Pancreas (tissue), 10 donors: ENCODE data around the gene EEF1G. TPM values are rescaled to one million over a fixed set of nuclear protein-coding genes. Genes with fewer than 3 reads are reported as not detected.
A peak's percentile ranks its signal among the peaks of the same experiment; 100 is the strongest.
"Not testable (repeated sequence)": the region's sequence is repeated elsewhere in the genome, so short reads cannot be mapped to it uniquely, and the experiment has no call there.

Experiments
- ATAC-seq, 4 donors: fragments of 200-7000 bp; cut with Tn5 transposase; one replicate each; pipeline versions ENCODE4 v1.8.0 to v1.9.1; 2020; ENCODE audit warnings: mild to moderate bottlenecking in 4 of 4, moderate library complexity in 4 of 4
- DNase-seq, 6 donors: peaks; one replicate each; pipeline ENCODE4 v3.0.0-alpha.2; 2020
- FAIRE-seq: peaks from 2 replicates; lab custom pipeline; 2012; peaks lifted over from hg19 to GRCh38; lab: Jason Lieb, UNC
- H3K27ac ChIP-seq, 4 donors: fragments of 200-600 bp; sonication (generic); 1 replicate in 3 of 4; 2 replicates in 1 of 4; pipeline versions ENCODE4 v1.5.0 to v1.8.0; 2020
- H3K27me3 ChIP-seq, 4 donors: fragments of 200-600 bp; one replicate each; pipeline ENCODE4 v1.8.0; 2021
- H3K36me3 ChIP-seq, 3 donors: fragments of 200-600 bp; sonication (generic) in 1 of 3; one replicate each; pipeline versions ENCODE4 v1.5.0 to v1.8.0; 2020 to 2021
- H3K4me1 ChIP-seq, 3 donors: fragments of 200-600 bp; one replicate each; pipeline ENCODE4 v1.8.0; 2021
- H3K4me3 ChIP-seq, 4 donors: fragments of 200-600 bp; sonication (generic) in 2 of 4; one replicate each; pipeline versions ENCODE4 v1.5.0 to v1.8.0; 2020 to 2021
- H3K9me3 ChIP-seq, 4 donors: fragments of 200-600 bp; one replicate each; pipeline ENCODE4 v1.8.0; 2021
- WGBS, 2 donors: extraction: QIAGEN DNeasy Blood & Tissue Kit; methylation state at CpG; one replicate each; pipeline ENCODE4 v1.1.7; 2013; 5-methylcytosine and 5-hydroxymethylcytosine counted together
- intact Hi-C, 3 donors: fragments of 100-400 bp; cut with DNase I; formaldehyde crosslinking; loops; one replicate each; pipeline versions ENCODE4 v1.11.1 to v1.14.2; 2022
- polyA plus RNA-seq, 2 donors: library from polyadenylated mRNA; stranded (reverse); fragments of 200-250 nt; gene quantifications; one replicate each; pipeline ENCODE4 v1.2.3, GENCODE V29; 2013
- total RNA-seq, 6 donors: library from RNA; stranded (reverse); fragmentation: NEBNext Ultra II Directional in 4 of 6; extraction: Animal tissue kit (Norgen Biotek cat#: 25700) in 4 of 6; gene quantifications; one replicate each; pipeline versions ENCODE4 v1.2.1 to v1.2.4, GENCODE V29; 2021 to 2023
- TF ChIP-seq, protein P1 (sequence below), 4 donors: fragments of 200-600 bp; sonication (generic) in 3 of 4; IDR thresholded peaks; one replicate each; pipeline versions ENCODE4 v1.5.0 to v1.8.0; 2021; ENCODE audit warnings: antibody characterized with exemption in 4 of 4
- donor health status: healthy with polysubstance abuse.
- donor health status: DM: no; HTN: no; CAD: no; lungs with moderate emphysema.
- donor health status: DM: no; HTN: no; CAD: no.
- donor health status: control.
- donor health status: control.
- donor health status: Bipolar disorder and iron deficiency.
- donor health status: DM: yes; HTN: yes; CAD: no.
- donor health status: DM: no; HTN: no; CAD: no.
- donor health status: DM: no; HTN: no; CAD: no.
- donor health status: DM: yes; HTN: yes; CAD: no.

The EEF1G gene
- total and polyA plus RNA-seq, 8 donors: 630 to 1,171 (median 915) TPM

DNA sequence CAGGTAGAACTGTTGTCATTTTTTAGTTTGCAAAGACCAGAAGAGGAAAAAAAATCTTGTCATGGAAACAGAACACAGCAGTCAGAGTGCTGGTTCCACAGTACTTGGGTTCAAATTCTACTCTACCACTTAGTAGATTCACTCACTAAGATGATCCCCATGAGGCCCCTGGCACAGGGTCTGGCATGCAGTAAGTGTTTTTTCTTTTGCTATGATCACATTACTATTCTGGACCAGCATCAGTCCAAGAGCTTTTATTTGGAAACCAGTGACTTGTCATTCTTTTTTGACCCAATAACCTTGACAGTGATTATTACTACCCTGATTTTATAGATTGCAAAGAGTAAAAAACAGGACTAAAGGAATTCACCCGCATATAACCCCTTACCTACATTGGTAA lies 4.1 kb downstream of the EEF1G start:
- 80 to 81% methylated on average over 1 of the region's 1 CpG for WGBS, 2 donors
- Histone ChIP-seq H3K4me1 (peaks cover 6 to 13% (median 8%) of the 10 kb centered on the region in 3 donors), H3K36me3 (peaks cover 7 to 52% (median 20%) of the 10 kb centered on the region in 3 donors), H3K4me3 (no peak overlapping the region), H3K27ac (no peak overlapping the region), H3K9me3 (no peaks in the 10 kb centered on the region), H3K27me3 (no peaks in the 10 kb centered on the region)
- TF ChIP-seq, protein P1, sequence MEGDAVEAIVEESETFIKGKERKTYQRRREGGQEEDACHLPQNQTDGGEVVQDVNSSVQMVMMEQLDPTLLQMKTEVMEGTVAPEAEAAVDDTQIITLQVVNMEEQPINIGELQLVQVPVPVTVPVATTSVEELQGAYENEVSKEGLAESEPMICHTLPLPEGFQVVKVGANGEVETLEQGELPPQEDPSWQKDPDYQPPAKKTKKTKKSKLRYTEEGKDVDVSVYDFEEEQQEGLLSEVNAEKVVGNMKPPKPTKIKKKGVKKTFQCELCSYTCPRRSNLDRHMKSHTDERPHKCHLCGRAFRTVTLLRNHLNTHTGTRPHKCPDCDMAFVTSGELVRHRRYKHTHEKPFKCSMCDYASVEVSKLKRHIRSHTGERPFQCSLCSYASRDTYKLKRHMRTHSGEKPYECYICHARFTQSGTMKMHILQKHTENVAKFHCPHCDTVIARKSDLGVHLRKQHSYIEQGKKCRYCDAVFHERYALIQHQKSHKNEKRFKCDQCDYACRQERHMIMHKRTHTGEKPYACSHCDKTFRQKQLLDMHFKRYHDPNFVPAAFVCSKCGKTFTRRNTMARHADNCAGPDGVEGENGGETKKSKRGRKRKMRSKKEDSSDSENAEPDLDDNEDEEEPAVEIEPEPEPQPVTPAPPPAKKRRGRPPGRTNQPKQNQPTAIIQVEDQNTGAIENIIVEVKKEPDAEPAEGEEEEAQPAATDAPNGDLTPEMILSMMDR (IDR thresholded peaks at IDR 0.05): no peak
- DNase-seq (no peak), FAIRE-seq (no peak), ATAC-seq (no peak)
- intact Hi-C loops: no loop called here

DNA sequence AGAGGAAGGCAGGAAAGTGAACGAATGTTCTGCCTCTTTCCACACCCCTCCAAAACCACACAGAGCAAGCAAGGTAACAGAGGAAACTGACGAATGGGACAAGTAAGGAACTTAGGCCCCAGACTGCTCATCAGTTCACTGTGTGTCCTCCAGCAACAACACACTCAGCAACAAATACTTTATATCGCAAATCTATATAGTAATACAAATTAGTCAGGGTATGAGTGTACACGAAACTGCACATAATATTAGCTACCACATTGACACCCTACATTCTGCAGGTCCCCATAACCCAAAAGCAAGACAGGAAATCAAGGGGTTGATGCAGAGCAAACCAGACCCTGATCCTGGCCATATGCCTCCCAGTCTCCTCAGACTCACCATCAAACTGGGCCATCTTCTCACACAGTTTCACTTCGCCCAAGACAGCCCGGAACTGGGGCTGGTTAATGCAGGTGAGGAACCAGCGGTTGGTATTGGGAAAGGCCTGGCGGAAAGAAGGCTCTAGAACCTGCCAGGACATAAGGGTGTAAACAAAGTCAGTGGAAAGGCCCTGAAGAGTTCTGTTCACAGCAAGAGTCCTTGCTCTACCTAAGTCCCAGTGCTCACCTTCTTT lies 6.6 kb downstream of the EEF1G start:
- peak in 1 of 6 donors; percentile 26 for DNase-seq
- no peak overlapping the region for H3K27ac ChIP-seq
- no peaks in the 10 kb centered on the region for H3K27me3 ChIP-seq
- H3K36me3 ChIP-seq: peaks cover 7 to 67% (median 27%) of the 10 kb centered on the region in 3 donors
- peaks cover under 1 to 7% (median 3%) of the 10 kb centered on the region in 3 donors for H3K4me1 ChIP-seq
- no peak for FAIRE-seq
- H3K9me3 ChIP-seq: no peaks in the 10 kb centered on the region
- ATAC-seq: no peak
- TF ChIP-seq, protein P1 (IDR thresholded peaks at IDR 0.05): no peak
- H3K4me3 ChIP-seq: no peak overlapping the region
- WGBS, 2 donors: 77 to 84% methylated on average over 8 of the region's 8 CpGs
- intact Hi-C loops: no loop called here

DNA sequence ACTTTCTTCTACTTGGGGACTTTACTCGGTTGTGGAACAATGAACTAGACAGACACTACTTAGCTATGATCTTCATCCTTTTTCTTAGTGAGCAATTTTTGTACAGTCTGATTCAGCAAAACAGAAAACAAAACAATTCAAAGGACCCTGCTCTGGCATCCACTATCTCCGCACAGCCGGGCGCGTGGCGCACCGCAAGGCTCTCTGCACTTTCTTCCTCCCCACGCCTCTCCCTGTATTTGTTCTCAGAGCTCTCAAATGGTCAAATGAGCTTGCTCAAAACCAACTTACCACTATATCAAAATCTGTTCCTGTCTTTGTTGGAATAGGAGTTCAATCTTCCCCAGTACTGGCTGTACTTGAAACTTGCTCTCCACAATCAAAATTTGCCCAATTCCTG lies 7.4 kb downstream of the EEF1G start:
- H3K36me3 ChIP-seq: peaks cover 7 to 60% (median 29%) of the 10 kb centered on the region in 3 donors
- no peaks in the 10 kb centered on the region for H3K27me3 ChIP-seq
- TF ChIP-seq, protein P1 (IDR thresholded peaks at IDR 0.05): no peak
- H3K27ac ChIP-seq: no peak overlapping the region
- no peak for FAIRE-seq
- H3K9me3 ChIP-seq: no peaks in the 10 kb centered on the region
- H3K4me1 ChIP-seq: no peaks in the 10 kb centered on the region
- H3K4me3 ChIP-seq: no peak overlapping the region
- intact Hi-C loops: no loop called here
- 88 to 92% methylated on average over 8 of the region's 8 CpGs for WGBS, 2 donors
- no peak for DNase-seq
- ATAC-seq: no peak

DNA sequence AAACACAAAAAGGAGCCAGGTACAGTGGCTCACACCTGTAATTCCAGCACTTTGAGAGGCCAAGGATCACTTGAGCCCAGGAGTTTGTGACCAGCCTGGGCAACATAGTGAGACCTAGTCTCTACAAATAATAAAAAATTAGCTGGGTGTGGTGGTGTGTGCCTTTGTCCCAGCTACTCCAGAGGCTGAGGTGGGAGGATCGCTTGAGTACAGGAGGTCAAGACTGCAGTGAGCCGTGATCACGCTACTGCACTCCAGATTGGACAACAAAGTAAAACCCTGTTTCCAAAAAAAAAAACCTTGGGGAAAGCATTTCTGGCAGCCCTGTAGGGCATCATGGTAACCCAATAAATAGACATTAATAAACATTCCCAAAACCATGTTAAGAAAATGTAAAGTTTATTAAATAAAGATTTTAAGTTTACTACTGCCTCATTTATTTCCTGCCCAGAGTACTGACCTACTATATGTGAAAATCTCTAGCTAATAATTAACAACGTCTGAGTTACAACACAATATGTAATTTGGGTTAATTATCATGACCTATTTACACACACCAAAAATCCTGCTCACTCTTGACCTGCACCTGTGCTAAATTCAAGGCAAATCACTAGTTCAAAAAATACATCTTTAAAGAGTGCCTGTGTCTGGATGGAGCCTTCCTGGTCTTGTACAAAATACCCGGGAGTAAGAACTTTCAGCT lies 8.4 kb downstream of the EEF1G start:
- no peak for FAIRE-seq
- TF ChIP-seq, protein P1 (IDR thresholded peaks at IDR 0.05): no peak
- H3K4me3 ChIP-seq: no peak overlapping the region
- ATAC-seq: no peak
- H3K27me3 ChIP-seq: no peaks in the 10 kb centered on the region
- H3K9me3 ChIP-seq: no peaks in the 10 kb centered on the region
- no peak overlapping the region for H3K27ac ChIP-seq
- peaks cover 7 to 51% (median 29%) of the 10 kb centered on the region in 3 donors for H3K36me3 ChIP-seq
- no peak for DNase-seq
- intact Hi-C loops: no loop called here
- 62 to 69% methylated on average over 5 of the region's 5 CpGs for WGBS, 2 donors
- peaks cover 0 to 4% (median 3%) of the 10 kb centered on the region in 3 donors for H3K4me1 ChIP-seq

DNA sequence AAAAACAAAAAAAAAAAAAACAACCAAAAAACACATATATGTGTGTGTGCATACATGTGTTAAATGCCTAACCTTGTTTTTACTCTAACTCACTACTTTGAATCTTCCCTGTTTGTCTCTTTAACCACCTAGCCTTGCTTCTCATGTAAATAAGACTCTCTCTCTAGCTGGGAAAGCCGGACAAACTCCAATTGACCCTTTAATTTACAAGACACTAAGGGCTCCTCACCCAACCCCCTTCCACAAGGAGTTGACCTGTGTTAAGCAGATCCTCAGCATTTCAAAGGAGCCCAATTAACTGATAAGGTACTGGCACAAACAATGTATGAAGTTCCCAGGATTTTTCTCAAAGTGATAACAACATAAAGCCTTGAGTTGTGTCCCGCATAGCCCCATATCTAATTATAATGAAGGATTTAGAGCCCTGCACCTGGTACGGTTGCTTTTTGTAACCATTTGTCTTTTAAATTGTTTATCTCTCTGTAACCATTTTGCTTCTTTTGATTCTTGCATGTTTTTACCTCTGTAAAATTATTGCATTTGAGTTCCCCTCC lies 11.9 kb downstream of the EEF1G start:
- H3K4me1 ChIP-seq, H3K27ac ChIP-seq, DNase-seq, H3K4me3 ChIP-seq, ATAC-seq, H3K27me3 ChIP-seq, H3K9me3 ChIP-seq, FAIRE-seq: not testable (repeated sequence)
- intact Hi-C loops: loop anchor here in 1 of 3 donors (5.0 kb wide), 1 partner anchor 139 kb away; no protein-coding TSS in a partner anchor
- H3K36me3 ChIP-seq: peaks cover 0 to 47% (median 29%) of the 10 kb centered on the region in 3 donors
- 52 to 68% methylated on average over 3 of the region's 3 CpGs for WGBS, 2 donors
